B cell (primary cell): Measurements from ENCODE around the gene CACNA1H. TPM values are rescaled to one million over a fixed set of nuclear protein-coding genes. Genes with fewer than 3 reads are reported as not detected.

ENCODE experiments used
- ATAC-seq: fragments of 200-7000 bp; cut with Tn5 transposase; one replicate; pipeline ENCODE4 v1.10.0; 2021; ENCODE audit warnings: low read depth, mild to moderate bottlenecking, moderate number of reproducible peaks, moderate library complexity
- CTCF ChIA-PET: fragments of 350-600 bp; sonication (Branson Sonifier 250); formaldehyde crosslinking; loops from one replicate; lab custom pipeline; 2021; ENCODE audit warnings: antibody characterized with exemption, inconsistent platforms; lab: Charles Lee
- POLR2A ChIA-PET: fragments of 350-600 bp; sonication (Branson Sonifier 250); formaldehyde crosslinking; loops from one replicate; lab custom pipeline; 2021; ENCODE audit warnings: antibody characterized with exemption; lab: Charles Lee
- DNase-seq: peaks from one replicate; pipeline ENCODE4 v3.0.0; 2013
- H2AFZ ChIP-seq: 2 replicates; pipeline ENCODE4 v1.6.1; 2012; ENCODE audit warnings: mild to moderate bottlenecking, low read depth, low read length; ENCODE audit not compliant: insufficient read depth, poor library complexity, severe bottlenecking
- H3K27ac ChIP-seq, 2 donors: 1 replicate in 1 of 2; 2 replicates in 1 of 2; pipeline ENCODE4 v1.5.1; 2012 to 2013; ENCODE audit warnings: low read length in 2 of 2, mild to moderate bottlenecking in 2 of 2, moderate library complexity in 1 of 2
- H3K27me3 ChIP-seq, 4 experiments: fragments of 200-600 bp in 1 of 4; sonication (generic) in 1 of 4; replicated peaks in 1 of 4; 1 replicate in 2 of 4; 2 replicates in 2 of 4; pipeline versions ENCODE4 v1.6.1 to v1.7.0; 2013 to 2016; ENCODE audit warnings: low read length in 3 of 4, mild to moderate bottlenecking in 2 of 4, mixed read lengths in 1 of 4, moderate library complexity in 1 of 4; ENCODE audit not compliant: insufficient read depth in 4 of 4, control insufficient read depth in 3 of 4; ENCODE audit errors: control extremely low read depth in 1 of 4
- H3K36me3 ChIP-seq, 2 experiments: replicated peaks in 1 of 2; 1 replicate in 1 of 2; 2 replicates in 1 of 2; pipeline versions ENCODE4 v1.6.1 to v1.7.1; 2013; ENCODE audit warnings: low read length in 1 of 2; ENCODE audit not compliant: insufficient read depth in 2 of 2, control insufficient read depth in 1 of 2; ENCODE audit errors: control extremely low read depth in 1 of 2, extremely low read depth in 1 of 2
- H3K4me1 ChIP-seq, 2 donors: fragments of 200-600 bp in 1 of 2; sonication (generic) in 1 of 2; 1 replicate in 1 of 2; 2 replicates in 1 of 2; pipeline versions ENCODE4 v1.5.1 to v1.6.1; 2013 to 2017; ENCODE audit warnings: low read length in 2 of 2; ENCODE audit not compliant: control insufficient read depth in 2 of 2, insufficient read depth in 2 of 2
- H3K4me2 ChIP-seq: replicated peaks from 2 replicates; pipeline ENCODE3; 2012; ENCODE audit warnings: mild to moderate bottlenecking, low read depth, low read length; ENCODE audit not compliant: poor library complexity, severe bottlenecking
- H3K4me3 ChIP-seq, 5 experiments: fragments of 200-600 bp in 1 of 5; sonication (generic) in 1 of 5; 1 replicate in 3 of 5; 2 replicates in 2 of 5; pipeline versions ENCODE4 v1.5.1 to v1.7.0; 2011 to 2016; ENCODE audit warnings: low read length in 4 of 5, mild to moderate bottlenecking in 4 of 5, low read depth in 2 of 5, control low read depth in 1 of 5, moderate library complexity in 1 of 5; ENCODE audit not compliant: insufficient read depth in 1 of 5; ENCODE audit errors: control extremely low read depth in 1 of 5, extremely low read depth in 1 of 5
- H3K79me2 ChIP-seq: fragments of 200-600 bp; sonication (generic); one replicate; pipeline ENCODE4 v1.6.0; 2016; ENCODE audit warnings: low read length; ENCODE audit not compliant: control insufficient read depth, insufficient read depth
- H3K9ac ChIP-seq: fragments of 200-600 bp; sonication (generic); 2 replicates; pipeline ENCODE4 v1.6.1; 2017; ENCODE audit warnings: mild to moderate bottlenecking, low read length, moderate library complexity
- H3K9me3 ChIP-seq, 3 donors: one replicate each; pipeline versions ENCODE4 v1.6.1 to v1.7.1; 2013; ENCODE audit warnings: low read length in 2 of 3; ENCODE audit not compliant: control insufficient read depth in 2 of 3, insufficient read depth in 1 of 3; ENCODE audit errors: control extremely low read depth in 1 of 3
- H4K20me1 ChIP-seq: 2 replicates; pipeline ENCODE4 v1.6.0; 2012; ENCODE audit warnings: mild to moderate bottlenecking, low read length; ENCODE audit not compliant: insufficient read depth, control insufficient read depth, poor library complexity, severe bottlenecking
- H3K27ac Mint-ChIP-seq: one replicate; pipeline ENCODE4 v1.8.0; 2021; ENCODE audit warnings: mixed read lengths
- H3K27me3 Mint-ChIP-seq: one replicate; pipeline ENCODE4 v1.8.0; 2021; ENCODE audit warnings: mixed read lengths
- H3K4me1 Mint-ChIP-seq: one replicate; pipeline ENCODE4 v1.8.0; 2021; ENCODE audit warnings: mixed read lengths
- H3K4me3 Mint-ChIP-seq: one replicate; pipeline ENCODE4 v1.8.0; 2021; ENCODE audit warnings: mixed read lengths
- H3K9me3 Mint-ChIP-seq: one replicate; pipeline ENCODE4 v1.8.0; 2022; ENCODE audit warnings: mixed read lengths; ENCODE audit not compliant: insufficient read depth
- EZH2 ChIP-seq: IDR thresholded peaks from 2 replicates; pipeline ENCODE4 v1.6.1; 2012; ENCODE audit warnings: borderline replicate concordance, low read depth, mild to moderate bottlenecking, moderate library complexity, low read length; ENCODE audit not compliant: insufficient read depth, poor library complexity, severe bottlenecking
- WGBS: methylation state at CpG from one replicate; pipeline ENCODE4 v1.1.5; 2013; ENCODE audit warnings: missing lambda C conversion rate; ENCODE audit not compliant: insufficient coverage; 5-methylcytosine and 5-hydroxymethylcytosine counted together
- intact Hi-C: fragments of 100-400 bp; cut with micrococcal nuclease; formaldehyde crosslinking; loops from one replicate; pipeline ENCODE4 v1.10.0; 2022
- polyA plus RNA-seq: library from polyadenylated mRNA; depleted of rRNA; stranded (reverse); fragments of >200 nt; gene quantifications from 2 replicates; pipeline ENCODE4 v1.2.3, GENCODE V29; 2012
- total RNA-seq, 2 donors: library from RNA; stranded (reverse); fragments of 120-200 nt in 1 of 2; gene quantifications; 1 replicate in 1 of 2; 2 replicates in 1 of 2; pipeline versions ENCODE4 v1.2.3 to v1.2.4, GENCODE V29; 2013 to 2022
- TF ChIP-seq, protein P1 (sequence below): fragments of 200-600 bp; IDR thresholded peaks from one replicate; pipeline ENCODE4 v1.8.0; 2022; ENCODE audit warnings: antibody characterized with exemption, mild to moderate bottlenecking

CACNA1H gene
- total and polyA plus RNA-seq, 2 donors (not counting 1 experiment from before 2014, with no cell fraction given), result 0.05 to 0.10 TPM

DNA sequence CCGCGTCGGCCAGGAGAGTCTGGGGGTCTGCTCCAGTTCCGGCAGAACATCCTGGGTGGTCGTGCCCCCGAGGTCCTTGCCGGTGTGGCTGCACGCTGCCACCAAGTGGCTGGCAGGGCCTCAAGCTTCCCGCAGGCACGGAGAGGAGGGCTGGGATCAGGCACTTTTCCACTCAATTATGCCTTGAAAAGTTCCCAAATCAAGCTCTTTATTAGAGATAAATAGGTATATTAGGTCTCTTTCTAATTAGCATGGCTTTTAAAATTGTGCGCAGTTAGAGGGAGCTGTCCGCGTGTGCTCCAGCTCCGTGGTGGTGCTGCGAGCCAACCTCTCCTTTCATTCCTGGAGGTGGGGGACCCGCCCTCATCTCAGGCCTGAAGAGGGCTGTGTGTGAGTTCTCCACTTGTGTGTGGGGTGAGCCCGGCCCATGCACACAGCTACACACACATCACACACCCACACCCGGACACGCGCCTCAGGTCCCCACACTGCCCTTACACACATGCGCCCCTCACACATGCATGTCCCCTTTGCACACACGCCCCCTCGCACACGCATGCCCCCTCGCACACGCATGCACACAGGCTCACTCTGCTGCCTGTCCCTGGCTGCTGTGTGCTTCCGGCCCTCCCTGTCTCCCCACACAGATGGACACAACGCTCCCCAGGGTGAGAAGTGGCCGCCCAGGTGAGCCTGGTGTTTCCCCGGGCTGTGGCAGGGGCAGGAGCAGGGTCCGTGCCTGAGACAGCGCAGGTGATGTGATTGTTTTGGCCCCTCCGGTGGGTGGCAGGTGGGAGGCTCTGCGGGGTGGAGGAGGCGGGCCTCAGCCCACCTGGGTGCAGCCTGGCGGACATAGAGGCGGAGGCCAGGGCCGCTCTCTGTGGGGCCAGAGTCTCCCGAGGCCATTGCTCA is 28.8 kb downstream of the CACNA1H start:
- Histone ChIP-seq H3K79me2 (no peaks in the 10 kb centered on the region), H2AFZ (no peak overlapping the region), H3K4me1 (no peaks in the 10 kb centered on the region), H3K4me3 (no peak overlapping the region), H3K36me3 (no peaks in the 10 kb centered on the region), H3K27ac (no peak overlapping the region), H3K4me2 (no peak overlapping the region), H3K9me3 (peaks cover 0 to 6% (median 0%) of the 10 kb centered on the region in 3 donors), H3K9ac (no peak overlapping the region), H4K20me1 (no peaks in the 10 kb centered on the region), H3K27me3 (peaks cover 0 to 4% (median 0%) of the 10 kb centered on the region in 4 experiments)
- Mint-ChIP-seq H3K4me3 (no peak overlapping the region), H3K4me1 (no peaks in the 10 kb centered on the region), H3K27ac (no peak overlapping the region), H3K27me3 (no peaks in the 10 kb centered on the region), H3K9me3 (no peaks in the 10 kb centered on the region)
- intact Hi-C loops, result no loop called here
- 78% methylated on average over 28 of the region's 39 CpGs for WGBS
- CTCF ChIA-PET, result no interaction called here
- no peak for ATAC-seq
- POLR2A ChIA-PET, result no interaction called here
- no peak for TF ChIP-seq EZH2
- TF ChIP-seq, protein P1, sequence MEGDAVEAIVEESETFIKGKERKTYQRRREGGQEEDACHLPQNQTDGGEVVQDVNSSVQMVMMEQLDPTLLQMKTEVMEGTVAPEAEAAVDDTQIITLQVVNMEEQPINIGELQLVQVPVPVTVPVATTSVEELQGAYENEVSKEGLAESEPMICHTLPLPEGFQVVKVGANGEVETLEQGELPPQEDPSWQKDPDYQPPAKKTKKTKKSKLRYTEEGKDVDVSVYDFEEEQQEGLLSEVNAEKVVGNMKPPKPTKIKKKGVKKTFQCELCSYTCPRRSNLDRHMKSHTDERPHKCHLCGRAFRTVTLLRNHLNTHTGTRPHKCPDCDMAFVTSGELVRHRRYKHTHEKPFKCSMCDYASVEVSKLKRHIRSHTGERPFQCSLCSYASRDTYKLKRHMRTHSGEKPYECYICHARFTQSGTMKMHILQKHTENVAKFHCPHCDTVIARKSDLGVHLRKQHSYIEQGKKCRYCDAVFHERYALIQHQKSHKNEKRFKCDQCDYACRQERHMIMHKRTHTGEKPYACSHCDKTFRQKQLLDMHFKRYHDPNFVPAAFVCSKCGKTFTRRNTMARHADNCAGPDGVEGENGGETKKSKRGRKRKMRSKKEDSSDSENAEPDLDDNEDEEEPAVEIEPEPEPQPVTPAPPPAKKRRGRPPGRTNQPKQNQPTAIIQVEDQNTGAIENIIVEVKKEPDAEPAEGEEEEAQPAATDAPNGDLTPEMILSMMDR, result no peak
- DNase-seq, result no peak

DNA sequence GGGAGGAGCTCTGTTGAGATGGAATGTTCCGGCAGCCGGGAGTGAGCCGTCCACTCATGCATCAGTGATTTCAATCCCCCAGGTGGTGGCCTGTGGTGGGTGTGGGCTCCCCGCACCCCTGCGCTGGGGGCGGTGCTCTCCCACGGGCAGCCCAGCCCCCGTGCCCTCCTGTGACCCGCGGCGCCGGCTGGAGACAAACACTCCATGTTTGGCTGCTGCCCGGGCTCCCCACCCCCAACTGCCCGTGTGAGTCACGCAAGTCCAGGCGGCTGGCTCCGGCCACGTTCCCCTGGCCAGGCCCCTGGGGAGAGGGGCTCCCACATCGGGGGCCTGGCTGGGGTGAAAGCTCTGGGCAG is 29.4 kb downstream of the CACNA1H start:
- H3K4me1 ChIP-seq, result no peaks in the 10 kb centered on the region
- Mint-ChIP-seq H3K27me3 (no peaks in the 10 kb centered on the region), H3K4me1 (no peaks in the 10 kb centered on the region), H3K4me3 (no peak overlapping the region), H3K27ac (no peak overlapping the region), H3K9me3 (no peaks in the 10 kb centered on the region)
- no peak for DNase-seq
- no peak overlapping the region for H3K9ac ChIP-seq
- ATAC-seq, result no peak
- no peak for TF ChIP-seq EZH2
- TF ChIP-seq, protein P1, result no peak
- H3K4me2 ChIP-seq, result no peak overlapping the region
- peaks cover 0 to 6% (median 0%) of the 10 kb centered on the region in 3 donors for H3K9me3 ChIP-seq
- H3K4me3 ChIP-seq, result no peak overlapping the region
- no peak overlapping the region for H3K27ac ChIP-seq
- H3K36me3 ChIP-seq, result no peaks in the 10 kb centered on the region
- H3K27me3 ChIP-seq, result peaks cover 0 to 4% (median 0%) of the 10 kb centered on the region in 4 experiments
- POLR2A ChIA-PET, result no interaction called here
- no peak overlapping the region for H2AFZ ChIP-seq
- intact Hi-C loops, result no loop called here
- H3K79me2 ChIP-seq, result no peaks in the 10 kb centered on the region
- WGBS, result 58% methylated on average over 19 of the region's 19 CpGs
- no peaks in the 10 kb centered on the region for H4K20me1 ChIP-seq
- CTCF ChIA-PET, result no interaction called here
